Measurements from ENCODE around the gene PLCL1.
"Not testable (repeated sequence)": the region's sequence is repeated elsewhere in the genome, so short reads cannot be mapped to it uniquely, and the experiment has no call there.

The PLCL1 gene

GRCh38 chr2:198178766-198179165 is 374.4 kb downstream of the PLCL1 start:
- no peak for DNase-seq (ENCODE audit: low read depth in 2 of 2)

DNA sequence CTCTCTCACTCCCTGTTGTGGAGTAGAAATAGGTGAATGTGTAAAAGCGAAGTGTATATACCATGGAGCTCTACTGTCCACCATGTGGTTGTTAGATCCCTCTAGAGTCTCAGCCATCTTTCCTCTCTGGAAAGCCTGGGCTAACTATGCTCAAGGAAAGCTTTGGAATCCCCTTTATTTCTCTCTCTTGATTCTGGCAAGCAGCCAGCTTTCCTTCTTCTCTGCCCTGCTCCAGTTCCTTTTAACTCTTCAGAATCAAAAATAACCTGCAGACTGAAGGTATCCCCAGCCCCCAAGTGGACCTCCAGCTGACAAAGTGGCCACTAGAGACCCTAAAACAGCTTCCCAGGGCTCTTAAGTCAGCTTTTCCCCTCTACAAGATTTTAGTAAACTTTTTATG is 381.9 kb downstream of the PLCL1 start:
- DNase-seq (ENCODE audit: low read depth in 2 of 2), result no peak

GRCh38 chr2:198187841-198188240 is 383.4 kb downstream of the PLCL1 start:
- DNase-seq (ENCODE audit: low read depth in 2 of 2), result no peak

GRCh38 chr2:198188982-198189381 is 384.6 kb downstream of the PLCL1 start:
- no peak for DNase-seq (ENCODE audit: low read depth in 2 of 2)

- DNase-seq (ENCODE audit: low read depth in 2 of 2), result no peak
Measured at GRCh38 chr2:198191651-198192050, 387.3 kb downstream of the PLCL1 start.

DNA sequence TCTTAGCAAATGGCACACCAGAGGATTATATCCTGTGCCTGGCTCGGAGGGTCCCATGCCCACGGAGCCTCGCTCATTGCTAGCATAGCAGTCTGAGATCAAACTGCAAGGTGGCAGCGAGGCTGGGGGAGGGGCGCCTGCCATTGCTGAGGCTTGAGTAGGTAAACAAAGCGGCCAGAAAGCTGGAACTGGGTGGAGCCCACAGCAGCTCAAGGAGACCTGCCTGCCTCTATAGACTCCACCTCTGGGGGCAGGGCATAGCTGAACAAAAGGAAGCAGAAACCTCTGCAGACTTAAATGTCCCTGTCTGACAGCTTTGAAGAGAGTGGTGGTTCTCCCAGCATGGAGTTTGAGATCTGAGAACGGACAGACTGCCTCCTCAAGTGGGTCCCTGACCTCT is 392.2 kb downstream of the PLCL1 start:
- not testable (repeated sequence) for DNase-seq (ENCODE audit: low read depth in 2 of 2)
